H9 (cell line): ENCODE data around the gene LONP2. TPM values are rescaled to one million over a fixed set of nuclear protein-coding genes. Genes with fewer than 3 reads are reported as not detected.

Experiments used
- DNase-seq: peaks from one replicate; pipeline ENCODE4 v3.0.0-alpha.2; 2017
- H2AFZ ChIP-seq: one replicate; pipeline ENCODE4 v1.6.1; 2013; ENCODE audit warnings: mild to moderate bottlenecking, low read length, control low read depth, moderate library complexity
- H2AK5ac ChIP-seq: 2 replicates; pipeline ENCODE4 v1.6.1; 2013; ENCODE audit warnings: low read length, control low read depth, mixed read lengths; ENCODE audit not compliant: insufficient read length
- H2BK120ac ChIP-seq: one replicate; pipeline ENCODE4 v1.6.1; 2013; ENCODE audit warnings: low read depth, mild to moderate bottlenecking, low read length, control low read depth, inconsistent platforms; ENCODE audit not compliant: poor library complexity, severe bottlenecking
- H2BK12ac ChIP-seq: 2 replicates; pipeline ENCODE4 v1.6.1; 2013; ENCODE audit warnings: low read length, control low read depth, mixed read lengths, low read depth; ENCODE audit not compliant: insufficient read length
- H2BK15ac ChIP-seq: 2 replicates; pipeline ENCODE4 v1.6.1; 2013; ENCODE audit warnings: low read depth, low read length, control low read depth
- H2BK20ac ChIP-seq: one replicate; pipeline ENCODE4 v1.6.1; 2013; ENCODE audit warnings: low read depth, mild to moderate bottlenecking, low read length, control low read depth, inconsistent platforms; ENCODE audit not compliant: poor library complexity, severe bottlenecking
- H2BK5ac ChIP-seq: 2 replicates; pipeline ENCODE4 v1.6.1; 2013; ENCODE audit warnings: low read length, control low read depth, mixed read lengths; ENCODE audit not compliant: insufficient read length
- H3K14ac ChIP-seq: 2 replicates; pipeline ENCODE4 v1.6.1; 2013; ENCODE audit warnings: low read length, control low read depth; ENCODE audit not compliant: insufficient read depth
- H3K18ac ChIP-seq: 2 replicates; pipeline ENCODE4 v1.6.1; 2013; ENCODE audit warnings: low read depth, mild to moderate bottlenecking, mixed read lengths, low read length, control low read depth; ENCODE audit not compliant: insufficient read length
- H3K23ac ChIP-seq: 2 replicates; pipeline ENCODE4 v1.6.1; 2013; ENCODE audit warnings: low read length, control low read depth, mixed read lengths, low read depth; ENCODE audit not compliant: insufficient read length
- H3K23me2 ChIP-seq: 2 replicates; pipeline ENCODE4 v1.6.1; 2013; ENCODE audit warnings: low read depth, mild to moderate bottlenecking, mixed read lengths, low read length, control low read depth; ENCODE audit not compliant: insufficient read length, poor library complexity, severe bottlenecking
- H3K27ac ChIP-seq: 2 replicates; pipeline ENCODE4 v1.5.1; 2013; ENCODE audit warnings: low read length, control low read depth, mixed read lengths, low read depth; ENCODE audit not compliant: insufficient read length
- H3K27me3 ChIP-seq: 2 replicates; pipeline ENCODE4 v1.6.1; 2013; ENCODE audit warnings: low read length, control low read depth, inconsistent platforms; ENCODE audit not compliant: insufficient read depth
- H3K4ac ChIP-seq: 2 replicates; pipeline ENCODE4 v1.6.1; 2013; ENCODE audit warnings: low read depth, mild to moderate bottlenecking, control low read depth, inconsistent platforms, low read length, moderate library complexity
- H3K4me1 ChIP-seq: 2 replicates; pipeline ENCODE4 v1.6.1; 2013; ENCODE audit warnings: low read length, control low read depth, inconsistent platforms; ENCODE audit not compliant: insufficient read depth
- H3K4me2 ChIP-seq: 2 replicates; pipeline ENCODE4 v1.6.1; 2013; ENCODE audit warnings: low read length, control low read depth, mixed read lengths; ENCODE audit not compliant: insufficient read length, insufficient read depth
- H3K56ac ChIP-seq: 2 replicates; pipeline ENCODE4 v1.6.1; 2013; ENCODE audit warnings: low read depth, mild to moderate bottlenecking, mixed read lengths, low read length, control low read depth; ENCODE audit not compliant: insufficient read length
- H3K79me1 ChIP-seq: 2 replicates; pipeline ENCODE4 v1.6.1; 2013; ENCODE audit warnings: low read depth, mild to moderate bottlenecking, moderate library complexity, low read length, control low read depth, inconsistent platforms; ENCODE audit not compliant: insufficient read depth, poor library complexity, severe bottlenecking
- H3K79me2 ChIP-seq: 2 replicates; pipeline ENCODE4 v1.6.1; 2013; ENCODE audit warnings: low read length, control low read depth, inconsistent platforms; ENCODE audit not compliant: insufficient read depth
- H3K9ac ChIP-seq: 2 replicates; pipeline ENCODE4 v1.6.1; 2013; ENCODE audit warnings: low read length, control low read depth, mixed read lengths; ENCODE audit not compliant: insufficient read length; ENCODE audit errors: extremely low read depth
- H3K9me3 ChIP-seq: one replicate; pipeline ENCODE4 v1.6.1; 2013; ENCODE audit warnings: low read depth, low read length, inconsistent platforms; ENCODE audit not compliant: control insufficient read depth
- H3T11ph ChIP-seq: one replicate; pipeline ENCODE4 v1.6.1; 2013; ENCODE audit warnings: mild to moderate bottlenecking, low read length, control low read depth, inconsistent platforms
- H4K20me1 ChIP-seq: one replicate; pipeline ENCODE4 v1.6.1; 2013; ENCODE audit not compliant: control insufficient read depth, insufficient read length, insufficient read depth
- H4K5ac ChIP-seq: 2 replicates; pipeline ENCODE4 v1.6.1; 2013; ENCODE audit warnings: low read depth, mild to moderate bottlenecking, mixed read lengths, low read length, control low read depth; ENCODE audit not compliant: insufficient read length
- H4K8ac ChIP-seq: replicated peaks from 2 replicates; pipeline ENCODE4 v1.6.1; 2013; ENCODE audit warnings: low read length, control low read depth, mixed read lengths, low read depth; ENCODE audit not compliant: insufficient read length
- H4K91ac ChIP-seq: 2 replicates; pipeline ENCODE4 v1.6.1; 2013; ENCODE audit warnings: low read depth, mild to moderate bottlenecking, moderate library complexity, mixed read lengths, low read length, control low read depth; ENCODE audit not compliant: insufficient read length
- H3K27ac Mint-ChIP-seq, 3 experiments: 2 replicates in 2 of 3; 3 replicates in 1 of 3; pipeline ENCODE4 v1.8.0; 2020 to 2021; ENCODE audit warnings: mixed read lengths in 3 of 3, mild to moderate bottlenecking in 1 of 3, moderate library complexity in 1 of 3
- H3K27me3 Mint-ChIP-seq: 2 replicates; pipeline ENCODE4 v1.8.0; 2021; ENCODE audit warnings: low read depth, mild to moderate bottlenecking, moderate library complexity, mixed read lengths
- H3K36me3 Mint-ChIP-seq, 3 experiments: 2 replicates in 2 of 3; 3 replicates in 1 of 3; pipeline ENCODE4 v1.8.0; 2020 to 2021; ENCODE audit warnings: low read depth in 3 of 3, mixed read lengths in 3 of 3; ENCODE audit not compliant: insufficient read depth in 1 of 3
- H3K4me1 Mint-ChIP-seq, 2 experiments: 2 replicates each; pipeline ENCODE4 v1.8.0; 2020; ENCODE audit warnings: mixed read lengths in 2 of 2
- H3K4me3 Mint-ChIP-seq, 2 experiments: 2 replicates in 1 of 2; 3 replicates in 1 of 2; pipeline ENCODE4 v1.8.0; 2020 to 2021; ENCODE audit warnings: mild to moderate bottlenecking in 2 of 2, mixed read lengths in 2 of 2, moderate library complexity in 1 of 2
- H3K9me3 Mint-ChIP-seq, 2 experiments: 2 replicates in 1 of 2; 3 replicates in 1 of 2; pipeline ENCODE4 v1.8.0; 2020; ENCODE audit warnings: mild to moderate bottlenecking in 2 of 2, mixed read lengths in 2 of 2, moderate library complexity in 1 of 2
- CTCF ChIP-seq: fragments of 200-600 bp; sonication (generic); conservative IDR thresholded peaks from 3 replicates; pipeline ENCODE4 v1.8.0; 2021; ENCODE audit warnings: antibody characterized with exemption, mild to moderate bottlenecking
- WGBS: extraction: QIAGEN DNeasy Blood & Tissue Kit; methylation state at CpG from one replicate; pipeline ENCODE4 v1.1.7; 2013; ENCODE audit warnings: missing lambda C conversion rate, low lambda C conversion rate, mixed read lengths; ENCODE audit not compliant: insufficient read length; ENCODE audit errors: extremely low coverage; 5-methylcytosine and 5-hydroxymethylcytosine counted together
- total RNA-seq: library from RNA; stranded (reverse); gene quantifications from 2 replicates; pipeline ENCODE4 v1.2.1, GENCODE V29; 2021

The LONP2 gene
- total RNA-seq, 1 experiment from 2014 or later, result 27.8 TPM

GRCh38 chr16:48262631-48263030, 18.5 kb downstream of the LONP2 start:
- Histone ChIP-seq H3K27me3 (no peaks in the 10 kb centered on the region), H3K4me2 (no peak overlapping the region), H3K9ac (no peak overlapping the region), H4K91ac (no peak overlapping the region), H2BK20ac (no peak overlapping the region), H3K14ac (no peak overlapping the region), H3K4me1 (no peaks in the 10 kb centered on the region), H2AK5ac (no peak overlapping the region), H3K56ac (no peak overlapping the region), H3T11ph (no peak overlapping the region), H3K79me1 (no peaks in the 10 kb centered on the region), H4K8ac (no peak overlapping the region), H3K79me2 (no peaks in the 10 kb centered on the region), H2BK120ac (no peak overlapping the region), H2BK5ac (no peak overlapping the region), H3K27ac (no peak overlapping the region), H3K4ac (no peak overlapping the region), H3K18ac (no peak overlapping the region), H3K9me3 (no peaks in the 10 kb centered on the region), H3K23me2 (no peaks in the 10 kb centered on the region), H2BK12ac (no peak overlapping the region), H3K23ac (no peak overlapping the region), H4K20me1 (no peaks in the 10 kb centered on the region), H2BK15ac (no peak overlapping the region), H4K5ac (no peak overlapping the region), H2AFZ (no peak overlapping the region)
- no peak overlapping the region for H3K27ac Mint-ChIP-seq
- WGBS, result no CpG with 5 or more reads among the region's 2 CpGs
- H3K4me3 Mint-ChIP-seq, result no peak overlapping the region
- peaks cover 35 to 65% (median 59%) of the 10 kb centered on the region in 3 experiments for H3K36me3 Mint-ChIP-seq
- no peak for DNase-seq
- no peak for TF ChIP-seq CTCF
- no peaks in the 10 kb centered on the region for H3K4me1 Mint-ChIP-seq
- H3K9me3 Mint-ChIP-seq, result peaks cover 0 to 2% of the 10 kb centered on the region in 2 experiments; a peak in 1 of 5 replicates
- H3K27me3 Mint-ChIP-seq, result no peaks in the 10 kb centered on the region
